NCI-H774 (cell line): ENCODE results near the gene WDR45B.

Experiments
- DNase-seq: peaks from one replicate; lab custom pipeline; 2025; lab: John Stamatoyannopoulos, UW

WDR45B gene

DNA sequence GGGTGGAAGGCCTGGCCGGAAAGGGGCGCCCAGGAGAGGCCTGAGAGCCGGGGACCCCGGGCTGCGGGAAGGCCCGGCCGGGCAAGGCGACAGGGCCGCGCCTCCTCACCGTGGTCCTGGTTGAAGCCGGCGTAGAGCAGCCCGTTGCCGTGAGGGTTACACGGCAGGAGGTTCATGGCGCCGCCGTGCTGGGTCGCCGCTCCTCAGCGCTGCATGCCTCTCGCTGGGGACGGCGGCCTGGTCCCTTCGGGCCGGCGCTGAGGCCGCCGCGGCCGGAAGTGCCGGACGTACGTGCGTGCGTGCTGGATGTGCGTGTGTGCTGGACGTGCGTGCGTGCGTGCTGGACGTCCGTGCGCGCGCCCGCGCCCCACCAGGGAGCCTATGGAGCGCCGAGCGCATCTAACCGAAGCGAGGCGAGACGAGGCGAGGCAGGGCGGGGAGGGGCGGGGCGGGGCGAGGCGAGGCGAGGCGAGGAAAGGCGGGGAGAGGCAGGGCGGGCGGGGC, at the start of gene WDR45B:
TSS of gene WDR45B (minus strand) at position 280 of the 504 bp plus-strand sequence. CDS start at position 176, 104 bp downstream.
- peak; percentile 99 for DNase-seq

DNA sequence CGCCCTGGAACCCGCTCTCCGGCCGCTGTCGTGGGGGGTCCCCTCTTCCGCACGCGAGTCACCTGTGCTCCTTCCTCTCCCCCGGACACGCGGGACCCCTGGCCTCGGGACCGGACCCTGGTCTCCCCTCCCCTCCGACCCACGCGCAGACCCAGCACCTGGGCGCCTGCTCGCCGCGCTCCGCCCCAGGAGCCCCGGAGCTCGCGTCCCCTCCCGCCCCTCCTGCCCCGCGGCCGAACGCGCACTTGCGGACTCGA, 49.5 kb upstream of the WDR45B start:
- DNase-seq, result no peak

DNA sequence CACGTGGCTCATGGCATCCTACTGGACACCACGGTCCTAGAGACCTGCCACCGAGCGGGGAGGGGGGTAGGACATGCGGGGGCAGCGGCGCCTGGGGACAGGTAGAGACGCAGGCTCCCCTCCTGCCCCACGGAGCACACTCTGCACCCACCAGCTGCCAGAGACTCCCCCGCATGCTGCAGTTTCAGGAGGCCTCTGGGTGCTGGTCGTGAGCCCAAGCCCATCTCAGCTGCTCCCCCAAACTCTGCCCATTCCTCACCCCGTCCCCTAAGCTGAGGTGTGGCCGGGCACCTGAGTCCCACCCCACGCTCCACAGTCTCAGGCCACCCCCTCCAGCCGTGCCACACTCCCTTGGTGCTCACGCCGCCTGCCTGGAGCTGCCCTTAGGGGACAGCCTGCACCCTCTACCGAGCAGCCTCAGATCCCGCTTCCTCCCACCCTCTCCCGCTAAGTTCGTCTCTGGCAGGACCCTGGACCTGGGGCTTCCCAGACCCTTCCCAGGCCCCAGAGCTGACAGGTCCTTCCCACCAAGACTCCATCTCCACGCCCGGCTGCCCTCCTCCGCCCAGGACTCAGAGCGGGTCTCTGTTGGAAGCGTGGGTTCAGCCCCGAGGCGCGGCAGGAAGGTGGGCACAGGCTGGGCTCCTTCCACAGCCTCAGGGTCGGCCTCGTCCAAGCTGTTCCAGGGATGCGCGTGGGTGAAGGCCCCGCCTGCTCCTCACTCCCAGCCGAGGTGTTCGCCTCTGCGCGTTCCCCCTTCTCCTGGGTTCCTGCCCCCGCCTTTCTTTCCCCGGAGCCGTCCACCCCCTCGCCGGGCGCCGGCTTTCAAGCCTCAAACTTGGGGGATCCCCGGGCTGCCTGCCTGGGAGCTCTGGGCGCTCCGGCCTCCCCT, 48.9 kb upstream of the WDR45B start:
- no peak for DNase-seq

DNA sequence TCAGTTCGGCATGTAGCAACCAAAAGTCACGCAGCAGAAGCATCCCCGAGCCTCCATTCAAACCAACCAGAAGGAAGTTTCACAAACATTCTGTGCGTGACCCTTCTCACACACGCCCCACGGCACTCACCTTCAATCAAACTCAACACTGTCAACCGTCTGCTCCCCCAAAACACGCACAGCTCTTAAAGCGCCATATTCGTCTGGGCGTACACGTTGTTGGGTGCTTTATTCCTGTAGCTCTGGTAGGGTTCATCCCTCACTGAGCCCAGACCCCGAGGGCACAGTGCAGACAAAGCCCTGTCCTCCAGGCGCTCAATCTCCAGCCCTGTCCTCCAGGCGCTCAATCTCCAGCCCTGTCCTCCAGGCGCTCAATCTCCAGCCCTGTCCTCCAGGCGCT, 48.0 kb upstream of the WDR45B start:
- no peak for DNase-seq

- no peak for DNase-seq
These were observed 46.4 kb upstream of the WDR45B start for GRCh38 chr17:82694647-82695046.

DNA sequence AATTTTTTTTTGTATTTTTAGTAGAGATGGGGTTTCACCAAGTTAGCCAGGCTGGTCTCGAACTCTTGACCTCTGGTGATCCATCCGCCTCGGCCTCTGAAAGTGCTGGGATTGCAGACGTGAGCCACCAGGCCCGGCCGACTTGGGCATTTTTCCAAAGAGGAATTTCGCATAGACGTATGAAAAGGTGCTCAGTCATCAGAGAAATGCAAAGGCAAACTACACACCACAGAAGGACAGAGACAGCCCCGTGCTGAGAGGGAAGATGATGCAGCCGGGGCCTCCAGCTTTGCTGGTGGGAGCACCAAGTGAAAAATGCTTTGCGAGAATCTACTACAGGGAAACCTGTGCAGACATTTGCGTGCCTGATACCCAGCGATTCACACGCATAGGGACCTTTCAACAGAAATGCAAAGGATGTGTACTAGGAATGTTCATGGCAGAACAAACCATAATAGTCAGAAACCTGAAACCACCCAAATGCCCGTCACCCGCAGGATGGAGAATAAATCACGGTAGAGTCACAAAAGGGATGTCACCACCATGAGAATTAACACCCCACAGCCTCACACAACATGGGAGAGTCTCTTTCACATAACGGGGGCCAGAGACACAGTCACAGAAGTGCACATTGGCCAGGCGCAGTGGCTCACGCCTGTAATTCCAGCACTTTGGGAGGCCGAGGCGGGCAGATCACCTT, 45.1 kb upstream of the WDR45B start:
- DNase-seq, result no peak

- DNase-seq, result no peak
These were observed 44.0 kb upstream of the WDR45B start for GRCh38 chr17:82692268-82692667.

- DNase-seq, result no peak
These were observed 43.5 kb upstream of the WDR45B start for GRCh38 chr17:82691714-82692113.

DNA sequence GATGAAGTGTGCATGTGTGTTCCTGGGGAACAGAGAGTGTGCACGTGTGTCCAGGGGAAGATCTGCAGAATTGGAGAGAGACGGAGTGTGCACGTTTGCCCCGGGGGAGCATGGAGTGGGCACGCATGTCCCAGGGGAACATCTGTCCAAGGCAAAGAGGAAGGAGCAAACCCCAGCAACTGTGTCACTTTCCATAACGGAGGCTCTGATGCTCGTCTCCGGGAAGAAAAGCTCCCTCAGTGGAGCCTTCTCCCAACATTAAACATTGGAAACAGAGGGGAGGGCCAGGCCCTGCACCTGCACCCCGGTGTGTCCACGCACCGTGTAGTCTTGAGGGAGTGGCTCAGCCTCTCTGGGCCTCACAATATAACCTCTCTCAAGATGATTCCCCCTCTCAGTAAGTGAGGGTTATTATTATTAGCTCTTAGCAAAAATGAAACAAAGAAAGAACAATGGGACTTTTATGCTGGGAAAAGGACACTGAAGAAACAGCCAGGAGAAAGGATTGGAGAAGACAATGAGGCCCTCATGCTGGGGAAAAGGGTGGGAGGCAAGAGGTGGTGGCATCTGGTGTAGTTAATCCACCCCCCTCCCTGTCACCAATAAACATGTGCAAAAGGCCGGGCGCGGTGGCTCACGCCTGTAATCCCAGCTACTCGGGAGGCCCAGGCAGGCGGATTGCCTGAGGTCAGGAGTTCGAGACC, 42.7 kb upstream of the WDR45B start:
- no peak for DNase-seq

DNA sequence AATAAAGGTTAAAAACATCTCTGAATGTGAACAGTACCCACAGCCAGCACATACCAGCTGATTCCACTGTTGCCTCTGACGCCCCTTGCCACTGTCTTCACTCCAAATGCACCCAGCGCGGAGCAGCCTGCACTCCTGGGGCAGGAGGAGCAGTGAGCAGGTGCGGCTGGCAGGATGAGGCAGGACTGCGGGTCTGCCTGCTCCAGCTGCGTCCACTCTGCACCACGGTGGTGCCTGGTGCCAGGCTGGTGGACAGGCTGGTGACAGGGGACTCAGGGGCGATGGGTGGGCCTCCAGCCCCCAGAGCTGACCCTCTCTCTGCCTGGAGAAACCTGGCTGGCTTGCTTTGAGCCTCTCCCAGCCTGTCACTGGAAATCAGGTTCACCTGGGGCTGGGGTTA, 40.8 kb upstream of the WDR45B start:
- no peak for DNase-seq

DNA sequence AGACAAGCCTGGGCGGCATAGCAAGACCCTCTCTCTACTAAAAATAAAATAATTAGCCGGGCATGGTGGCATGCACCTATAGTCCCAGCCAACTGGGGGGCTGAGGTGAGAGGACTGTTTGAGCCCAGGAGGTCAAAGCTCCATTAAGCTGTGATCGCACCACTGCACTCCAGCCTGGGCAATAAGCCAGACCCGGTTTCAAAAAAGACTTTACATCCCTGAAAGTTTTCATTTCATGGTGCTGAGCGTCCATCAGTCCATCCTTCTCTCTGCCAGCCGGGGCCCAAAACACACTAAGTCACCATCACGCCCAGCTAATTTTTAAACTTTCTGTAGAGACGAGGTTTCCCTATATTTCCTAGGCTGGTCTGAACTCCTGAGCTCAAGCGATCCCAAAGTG, 39.6 kb upstream of the WDR45B start:
- no peak for DNase-seq

DNA sequence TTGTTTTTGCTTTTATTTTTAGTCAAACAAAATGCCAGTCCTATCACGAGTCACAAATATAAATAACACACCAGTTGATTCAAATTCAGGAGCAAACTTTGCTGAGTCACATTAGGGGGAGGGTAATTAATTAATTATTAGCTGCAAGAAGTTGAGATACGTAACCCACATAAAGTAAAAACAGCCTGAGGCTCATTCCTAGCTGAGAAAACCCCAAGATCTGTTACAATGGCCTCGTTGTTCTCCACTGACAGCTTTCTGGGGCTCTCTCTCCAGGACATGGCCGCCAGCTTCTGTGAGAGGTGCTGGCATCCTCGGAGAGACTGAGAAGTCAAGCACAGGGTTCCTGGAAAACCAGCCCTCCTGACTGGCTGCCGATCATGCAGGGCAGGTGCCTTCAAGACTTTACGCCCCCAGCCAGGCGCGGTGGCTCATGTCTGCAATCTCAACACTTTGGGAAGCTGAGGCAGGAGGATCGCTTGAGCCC, 39.2 kb upstream of the WDR45B start:
- no peak for DNase-seq

GRCh38 chr17:82686366-82687324, 38.4 kb upstream of the WDR45B start:
- DNase-seq, result no peak

GRCh38 chr17:82685291-82685690, 37.0 kb upstream of the WDR45B start:
- no peak for DNase-seq

DNA sequence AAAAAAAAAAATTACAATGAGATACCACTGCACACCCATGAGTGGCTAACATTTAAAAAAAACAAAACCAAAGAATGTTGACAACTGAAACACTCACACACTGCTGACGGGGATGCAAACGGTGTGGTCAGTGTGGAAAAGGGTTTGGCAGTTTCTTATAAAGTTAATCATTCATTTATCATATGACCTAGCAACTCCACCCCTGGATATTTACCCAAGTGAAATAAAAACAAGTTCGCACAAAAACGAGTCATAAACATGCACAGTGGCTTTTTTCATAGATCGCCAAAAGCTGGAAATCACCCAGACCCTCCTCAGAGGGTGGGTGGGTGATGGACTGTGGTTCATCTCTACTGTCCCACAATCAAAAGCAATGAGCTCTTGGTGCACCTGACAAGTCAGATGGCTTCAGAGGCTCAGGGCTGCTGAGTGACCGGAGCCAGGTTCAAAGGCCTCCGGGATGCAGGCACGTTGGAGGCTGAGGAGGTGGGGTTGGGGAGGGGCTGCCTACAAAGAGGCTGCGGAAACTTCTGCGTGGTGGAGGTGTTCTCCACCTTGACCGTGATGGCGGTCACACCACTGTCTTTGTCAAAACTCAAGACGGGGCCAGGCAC, 36.1 kb upstream of the WDR45B start:
- DNase-seq, result no peak

GRCh38 chr17:82683534-82683933, 35.3 kb upstream of the WDR45B start:
- DNase-seq, result no peak

GRCh38 chr17:82681547-82681946, 33.3 kb upstream of the WDR45B start:
- no peak for DNase-seq

DNA sequence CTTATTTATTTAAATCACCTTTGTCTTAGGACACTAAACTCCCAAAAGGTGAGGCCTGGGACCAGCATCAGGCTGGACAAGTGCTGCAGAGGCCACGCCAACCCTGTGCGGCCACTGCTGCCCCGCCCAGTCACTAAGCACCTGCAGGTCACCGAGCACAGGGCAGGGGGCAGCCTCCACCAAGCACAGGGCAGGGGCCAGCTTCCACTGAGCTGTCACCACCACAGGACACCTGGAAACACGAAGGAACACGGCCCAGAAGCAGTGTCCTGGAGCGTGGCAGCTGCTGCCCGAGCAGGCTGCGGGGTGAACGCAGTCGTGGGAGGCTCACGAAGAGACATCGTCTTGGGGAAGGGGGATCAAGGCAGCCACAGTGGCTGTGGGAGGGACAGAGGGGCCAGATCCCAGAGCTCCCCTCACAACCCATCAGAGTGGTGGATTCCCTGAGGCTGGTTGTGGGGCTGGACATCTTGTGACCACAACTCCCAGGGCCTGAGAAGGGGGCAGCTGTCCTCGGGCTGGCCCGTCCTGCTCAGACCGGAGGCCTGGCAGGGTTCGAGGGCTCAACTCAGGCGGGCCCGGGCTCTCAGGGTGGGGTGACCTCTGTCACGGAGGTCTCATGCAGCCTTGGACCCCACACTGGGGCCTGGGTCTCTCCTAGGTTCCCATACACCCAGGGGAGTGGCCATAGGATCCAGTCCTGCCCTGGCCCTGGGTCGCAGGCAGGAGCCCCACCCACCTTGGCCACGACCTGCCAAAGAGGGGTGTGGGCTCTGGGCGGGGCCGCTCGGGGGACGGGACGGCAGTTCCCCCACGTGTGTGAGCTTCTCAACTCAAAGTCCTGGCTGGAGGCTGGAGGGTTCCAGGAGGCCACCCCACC, 31.6 kb upstream of the WDR45B start:
- DNase-seq, result no peak

GRCh38 chr17:82678265-82678891, 30.1 kb upstream of the WDR45B start:
- DNase-seq, result peak; percentile 94
